ENCODE measurements around the gene ZBTB44.
"Not testable (repeated sequence)": the region's sequence is repeated elsewhere in the genome, so short reads cannot be mapped to it uniquely, and the experiment has no call there.

ZBTB44 gene

DNA sequence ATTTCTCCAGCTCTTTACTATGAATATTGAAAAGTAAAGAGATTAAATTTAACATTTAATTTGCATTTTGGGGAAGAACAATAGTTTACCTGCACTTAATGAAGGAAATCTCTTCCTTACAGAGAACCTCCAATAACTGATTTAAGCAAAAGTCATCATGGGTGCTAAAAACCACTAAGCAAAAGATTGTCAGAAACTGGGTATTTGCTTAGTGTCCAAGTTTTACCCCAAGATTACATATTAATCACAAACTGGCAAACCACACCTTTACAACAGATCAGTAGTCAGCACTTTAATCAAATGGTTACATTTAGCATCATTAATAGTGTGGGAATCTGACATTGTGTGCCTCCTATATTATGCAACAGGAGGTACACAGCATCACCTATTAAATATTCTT lies 2.7 kb downstream of the ZBTB44 start:
- no peak for DNase-seq

- DNase-seq: no peak
Measured at GRCh38 chr11:130310622-130311021, 4.1 kb downstream of the ZBTB44 start.

DNA sequence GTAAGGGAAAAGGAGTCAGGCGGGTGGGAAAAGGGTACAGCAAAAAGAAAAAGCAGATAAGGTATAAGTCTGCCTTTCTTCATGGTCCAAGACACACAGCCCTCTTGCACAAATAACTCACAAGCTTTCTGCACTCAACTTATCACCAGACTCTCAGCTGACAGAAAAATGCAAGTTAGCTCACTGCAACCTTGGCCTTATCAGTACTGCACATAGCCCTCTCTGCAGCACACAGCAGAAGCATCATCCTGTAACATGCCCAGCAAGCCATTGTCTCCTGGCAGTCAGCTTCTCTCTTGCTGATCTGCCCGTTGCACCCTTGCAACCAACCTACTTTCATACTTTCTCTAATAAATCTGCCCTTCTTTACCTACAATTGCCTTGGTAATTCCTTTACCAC lies 5.8 kb downstream of the ZBTB44 start:
- DNase-seq: no peak

GRCh38 chr11:130308059-130308458 lies 6.7 kb downstream of the ZBTB44 start:
- no peak for DNase-seq

DNA sequence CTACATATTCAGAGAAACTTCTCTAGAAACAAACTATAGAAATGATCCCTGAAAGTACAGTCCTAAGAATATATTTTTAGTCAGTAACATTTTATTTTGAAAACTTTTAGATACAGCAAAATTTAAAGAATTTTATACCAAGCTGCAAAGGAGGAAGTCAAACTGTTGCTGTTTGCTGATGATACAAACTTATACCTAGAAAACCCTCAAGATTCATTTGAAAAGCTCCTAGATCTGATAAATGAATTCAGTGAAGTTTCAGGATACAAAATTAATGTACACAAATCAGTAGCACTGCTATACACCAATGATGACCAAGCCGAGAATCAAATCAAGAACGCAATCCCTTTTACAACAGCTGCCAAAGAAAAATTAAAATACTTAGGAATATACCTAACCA lies 10.1 kb downstream of the ZBTB44 start:
- no peak for DNase-seq

DNA sequence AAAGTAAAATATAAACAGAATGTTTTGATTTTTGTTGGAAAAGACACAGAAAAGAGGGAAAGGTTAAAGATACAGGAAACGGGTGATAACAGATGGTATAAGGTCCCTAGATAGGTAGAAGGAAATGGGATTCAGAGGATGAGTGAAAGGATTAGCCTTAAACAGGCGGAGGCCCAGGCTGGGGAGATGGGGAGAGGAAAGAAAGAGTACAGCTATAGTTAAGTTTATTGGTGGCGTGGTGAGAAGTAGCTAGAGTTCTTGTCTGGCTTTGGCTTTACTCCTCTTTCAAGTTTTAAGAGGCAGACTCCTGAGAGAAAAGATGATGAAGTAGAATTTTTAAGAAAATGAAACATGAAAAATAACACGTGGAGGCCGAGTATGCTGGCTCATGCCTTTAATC lies 13.7 kb downstream of the ZBTB44 start:
- no peak for DNase-seq

DNA sequence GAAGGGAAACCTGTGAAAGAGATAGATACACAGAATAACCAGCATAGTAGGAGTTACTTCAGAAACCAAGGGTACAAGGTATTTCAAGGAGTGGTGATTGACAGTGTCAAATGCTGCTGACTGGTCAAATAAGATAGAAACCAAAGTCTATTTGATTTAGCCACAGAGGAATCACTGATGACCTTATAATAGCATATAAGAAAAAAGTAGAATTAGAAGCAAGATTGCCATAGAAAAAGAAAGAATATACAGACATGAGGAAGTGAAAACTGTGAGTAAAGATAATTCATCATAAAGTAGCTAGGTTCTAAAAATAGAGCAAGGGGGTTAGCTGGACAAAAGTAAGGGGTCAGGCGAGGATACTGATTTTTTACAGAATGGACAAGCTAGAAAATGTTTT lies 14.2 kb downstream of the ZBTB44 start:
- no peak for DNase-seq

DNA sequence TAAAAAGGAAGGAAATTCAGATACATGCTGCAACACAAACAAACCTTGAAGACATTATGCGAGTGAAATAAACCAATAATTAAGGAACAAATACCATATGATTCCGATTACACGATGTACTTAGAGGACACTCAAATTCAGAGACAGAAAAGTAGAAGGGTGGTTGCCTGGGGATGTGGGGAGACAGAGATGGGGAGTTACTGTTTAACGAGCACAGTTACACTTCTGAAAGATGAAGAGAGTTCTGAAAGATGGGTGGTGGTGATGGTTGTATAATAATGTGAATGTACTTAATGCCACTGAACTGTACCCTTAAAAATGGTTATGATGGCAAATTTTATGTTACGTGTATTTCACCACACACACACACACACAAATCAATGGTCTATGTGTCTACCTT lies 14.7 kb downstream of the ZBTB44 start:
- DNase-seq: no peak

DNA sequence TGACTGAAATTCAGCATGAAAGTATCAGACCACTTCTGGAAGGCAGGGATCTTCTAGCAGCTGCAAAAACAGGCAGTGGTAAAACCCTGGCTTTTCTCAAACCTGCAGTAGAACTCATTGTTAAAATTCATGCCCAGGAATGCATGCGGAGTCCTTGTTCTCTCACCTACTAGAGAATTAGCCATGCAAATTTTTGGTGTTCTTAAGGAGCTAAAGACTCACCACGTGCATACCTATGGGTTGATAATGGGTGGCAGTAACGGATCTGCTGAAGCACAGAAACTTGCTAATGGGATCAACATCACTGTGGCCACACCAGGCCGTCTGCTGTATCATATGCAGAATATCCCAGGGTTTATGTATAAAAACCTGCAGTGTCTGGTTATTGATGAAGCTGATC lies 19.1 kb downstream of the ZBTB44 start:
- no peak for DNase-seq

DNA sequence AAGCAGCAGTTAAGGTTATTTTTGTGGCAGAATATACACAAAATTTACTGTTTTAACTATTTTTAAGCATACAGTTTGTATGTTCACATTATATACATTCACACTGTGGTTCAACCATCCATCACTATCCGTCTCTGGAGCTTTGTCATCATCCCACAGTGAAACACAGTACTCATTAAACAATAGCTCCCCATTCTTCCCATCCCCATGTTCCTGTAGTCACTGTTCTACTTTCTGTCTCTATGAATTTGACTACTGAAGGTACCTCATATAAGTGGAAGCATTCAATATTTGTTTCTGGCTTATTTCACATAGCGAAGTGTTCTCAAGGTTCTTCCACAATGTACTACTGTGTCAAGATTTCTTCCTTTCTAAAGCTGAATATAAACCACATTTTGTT lies 32.6 kb downstream of the ZBTB44 start:
- DNase-seq: no peak

DNA sequence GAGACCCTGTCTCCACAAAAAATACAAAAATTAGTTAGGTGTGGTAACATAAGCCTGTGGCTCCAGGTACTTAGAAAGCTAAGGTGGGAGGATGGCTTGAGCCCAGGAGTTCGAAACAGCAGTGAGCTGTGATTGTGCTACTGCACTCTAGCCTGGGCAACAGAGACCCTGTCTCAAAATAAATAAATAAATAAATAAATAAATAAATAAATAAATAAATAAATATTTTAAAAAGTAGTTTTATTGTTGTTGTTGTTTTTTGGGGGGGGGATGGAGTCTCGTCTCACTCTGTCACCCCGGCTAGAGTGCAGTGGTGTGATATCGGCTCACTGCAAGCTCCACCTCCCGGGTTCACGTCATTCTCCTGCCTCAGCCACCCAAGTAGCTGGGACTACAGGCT lies 33.4 kb downstream of the ZBTB44 start:
- DNase-seq: not testable (repeated sequence)

- DNase-seq: no peak
Measured at GRCh38 chr11:130279989-130280388, 34.7 kb downstream of the ZBTB44 start.

- DNase-seq: no peak
Measured at GRCh38 chr11:130278745-130279144, 36.0 kb downstream of the ZBTB44 start.

- no peak for DNase-seq
Measured at GRCh38 chr11:130278151-130278550, 36.6 kb downstream of the ZBTB44 start.

- no peak for DNase-seq
Measured at GRCh38 chr11:130272336-130272735, 42.4 kb downstream of the ZBTB44 start.

DNA sequence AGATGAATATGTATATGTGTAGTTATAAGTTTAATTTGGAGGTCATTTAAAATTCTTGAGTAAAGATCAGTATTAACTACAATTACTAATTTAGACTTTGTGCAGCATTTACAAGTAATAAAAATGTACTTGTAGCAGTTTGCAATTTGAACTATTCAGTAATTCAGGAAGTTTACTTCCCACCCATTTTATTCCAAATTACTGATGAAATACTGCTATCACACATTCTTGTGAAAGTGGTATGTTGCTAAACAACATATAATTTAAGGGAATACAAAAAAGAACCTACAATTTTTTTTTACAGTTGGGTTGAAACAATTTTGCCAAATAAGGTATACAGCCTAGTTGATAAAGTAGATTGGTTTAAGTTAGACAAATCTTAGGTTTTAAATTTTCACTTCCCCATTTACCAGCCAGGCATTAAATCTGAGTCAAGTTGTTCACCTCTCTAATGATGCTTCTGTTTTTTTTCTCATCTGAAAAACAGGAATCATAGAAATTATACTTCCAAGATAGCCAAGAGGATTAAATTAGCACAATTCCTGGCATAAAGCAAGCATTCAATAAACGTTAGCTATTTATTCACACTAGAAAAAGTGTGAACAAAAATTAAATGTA lies 45.3 kb downstream of the ZBTB44 start:
- DNase-seq: no peak

DNA sequence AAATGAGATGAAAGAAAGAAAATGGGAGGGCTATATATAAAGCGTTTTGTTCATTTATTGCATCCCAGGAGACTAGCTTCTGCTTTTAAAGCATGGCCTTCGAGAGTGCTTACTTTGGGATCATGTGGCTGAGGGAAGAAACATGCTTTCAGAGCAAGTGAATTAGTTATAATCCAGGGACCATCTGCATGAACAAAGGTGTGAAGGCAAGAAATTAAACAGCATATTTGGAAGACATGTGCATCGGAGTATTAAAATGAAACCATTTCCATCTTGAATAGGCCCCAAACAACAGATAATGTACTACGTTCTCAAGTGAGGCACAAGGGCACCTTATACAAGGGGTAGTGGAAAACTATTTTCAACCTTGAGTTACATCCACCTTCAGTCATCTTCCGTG lies 51.4 kb downstream of the ZBTB44 start:
- DNase-seq: no peak

- DNase-seq: no peak
Measured at GRCh38 chr11:130262424-130262823, 52.3 kb downstream of the ZBTB44 start.

DNA sequence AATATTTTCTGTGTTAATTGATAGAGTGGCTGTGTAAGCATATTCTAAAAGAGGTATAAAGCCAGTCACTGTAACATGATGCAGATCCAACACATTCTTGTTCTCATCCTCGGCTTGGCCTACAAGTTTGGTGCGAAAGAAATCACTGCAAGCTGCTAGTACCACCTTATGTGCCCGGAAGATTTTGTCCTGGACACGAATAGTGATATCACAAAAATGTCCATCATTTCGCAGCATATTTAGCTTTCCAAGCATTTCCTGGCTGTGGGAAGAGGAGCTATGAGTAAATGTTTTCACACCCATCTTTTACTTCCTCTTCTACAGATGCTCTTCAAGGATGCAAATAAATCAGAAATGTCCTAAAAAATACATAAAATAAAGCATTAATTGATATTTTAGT lies 53.1 kb downstream of the ZBTB44 start:
- DNase-seq: no peak

DNA sequence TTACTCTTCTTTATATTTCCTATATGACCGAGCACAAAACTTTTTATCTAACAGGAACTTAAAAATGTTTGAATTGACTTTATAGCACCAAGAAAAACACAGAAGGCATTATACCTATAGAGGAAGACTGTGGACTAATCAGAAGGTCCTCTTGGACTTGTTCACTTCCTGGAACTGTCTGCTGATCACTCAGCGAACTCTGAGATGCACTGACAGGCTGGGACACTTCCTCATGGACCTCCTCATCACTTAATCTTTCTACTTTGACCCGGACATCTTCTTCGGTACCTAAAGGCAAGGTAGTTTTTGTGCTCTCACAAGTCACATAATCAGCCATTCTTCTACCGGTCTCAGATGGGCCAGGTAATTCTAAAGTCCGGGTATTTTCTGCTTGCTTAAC lies 54.0 kb downstream of the ZBTB44 start:
- DNase-seq: no peak

DNA sequence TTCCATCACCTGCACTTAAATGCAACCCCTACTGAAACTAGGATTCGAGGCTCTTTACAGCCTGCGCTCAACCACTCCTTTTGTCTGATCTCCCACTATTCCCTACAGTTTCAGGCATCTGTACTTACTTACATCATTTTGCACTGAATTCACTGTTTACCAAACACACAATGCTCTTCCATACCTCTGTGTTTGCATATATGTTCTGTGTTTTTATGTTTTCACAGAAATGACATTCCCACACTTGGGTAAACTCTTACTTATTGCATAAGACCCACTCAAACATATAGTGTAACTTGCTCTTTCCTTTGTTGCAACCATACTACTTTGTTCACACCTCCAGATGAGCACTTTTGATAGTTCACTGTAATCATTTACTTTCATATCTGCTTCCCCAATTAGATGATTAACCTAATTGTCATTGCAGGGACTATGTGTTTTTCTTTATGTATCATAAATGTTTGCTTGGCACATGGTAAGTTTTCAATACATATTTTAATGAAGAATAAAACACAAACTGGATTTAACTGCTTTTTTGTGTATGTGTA lies 54.6 kb downstream of the ZBTB44 start:
- no peak for DNase-seq

GRCh38 chr11:130251763-130252162 lies 63.0 kb downstream of the ZBTB44 start:
- DNase-seq: not testable (repeated sequence)

GRCh38 chr11:130249929-130250328 lies 64.8 kb downstream of the ZBTB44 start:
- not testable (repeated sequence) for DNase-seq

DNA sequence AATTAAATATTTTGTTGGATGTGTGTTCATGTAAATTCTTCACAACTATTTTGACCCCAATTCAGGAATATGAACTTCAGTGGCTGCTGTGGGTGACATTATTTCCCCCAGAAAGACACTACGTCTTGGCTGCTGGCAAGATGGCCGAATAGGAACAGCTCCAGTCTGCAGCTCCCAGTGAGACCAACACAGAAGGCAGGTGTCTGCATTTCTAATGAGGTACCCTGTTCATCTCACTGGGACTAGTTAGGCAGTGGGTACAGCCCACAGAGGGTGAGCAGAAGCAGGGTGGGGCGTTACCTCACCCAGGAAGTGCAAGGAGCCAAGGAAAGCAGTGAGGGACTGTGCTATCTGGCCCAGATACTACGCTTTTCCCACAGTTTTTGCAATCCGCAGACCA lies 65.3 kb downstream of the ZBTB44 start:
- DNase-seq: no peak

DNA sequence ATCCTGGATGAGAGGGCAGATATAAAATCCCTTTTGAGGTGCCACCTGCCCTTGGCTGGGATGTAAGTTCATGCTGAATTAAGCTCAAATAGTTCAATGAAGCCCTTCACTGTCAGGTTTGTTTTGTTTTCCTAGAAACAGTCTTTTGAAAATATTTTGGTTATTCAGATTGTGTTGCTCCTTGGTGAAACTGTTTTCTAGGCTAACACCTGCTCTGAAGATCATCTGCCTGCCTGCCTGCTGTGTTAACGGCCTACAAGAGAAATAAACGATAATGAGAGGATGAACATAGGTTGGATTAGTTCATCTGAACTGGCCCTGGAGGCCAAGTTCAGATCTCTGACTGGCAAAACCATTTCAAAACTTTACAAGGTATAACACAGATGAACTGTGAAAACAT lies 67.4 kb downstream of the ZBTB44 start:
- DNase-seq: no peak
